Skeletal muscle satellite cell (primary cell): ENCODE measurements around the gene TNFAIP3.
"Not testable (repeated sequence)": the region's sequence is repeated elsewhere in the genome, so short reads cannot be mapped to it uniquely, and the experiment has no call there.

ENCODE experiments used
- H3K27me3 ChIP-seq: 2 replicates; pipeline ENCODE4 v1.7.0; 2013; ENCODE audit warnings: low read length; ENCODE audit not compliant: control insufficient read depth, insufficient read depth
- H3K36me3 ChIP-seq: 2 replicates; pipeline ENCODE4 v1.7.0; 2013; ENCODE audit warnings: mild to moderate bottlenecking, control low read depth, low read length; ENCODE audit not compliant: insufficient read depth
- H3K4me1 ChIP-seq: 2 replicates; pipeline ENCODE4 v1.7.0; 2013; ENCODE audit warnings: low read length; ENCODE audit not compliant: control insufficient read depth, insufficient read depth
- H3K4me2 ChIP-seq: 2 replicates; pipeline ENCODE4 v1.7.0; 2013; ENCODE audit warnings: mild to moderate bottlenecking, low read length
- H3K4me3 ChIP-seq: 2 replicates; pipeline ENCODE4 v1.7.0; 2013; ENCODE audit warnings: low read length
- H3K9ac ChIP-seq: 2 replicates; pipeline ENCODE4 v1.7.0; 2013; ENCODE audit warnings: mild to moderate bottlenecking, low read depth, low read length, moderate library complexity
- H3K9me3 ChIP-seq: replicated peaks from 2 replicates; pipeline ENCODE4 v1.7.0; 2013; ENCODE audit warnings: mild to moderate bottlenecking, control low read depth, low read length

Gene TNFAIP3

GRCh38 chr6:137829641-137830083 lies 37.4 kb upstream of the TNFAIP3 start:
- H3K27me3 ChIP-seq = no peaks in the 10 kb centered on the region
- H3K4me3 ChIP-seq = no peak overlapping the region
- peaks cover 35% of the 10 kb centered on the region for H3K4me1 ChIP-seq
- H3K36me3 ChIP-seq = no peaks in the 10 kb centered on the region
- no peak overlapping the region for H3K9ac ChIP-seq
- H3K9me3 ChIP-seq = no peaks in the 10 kb centered on the region
- H3K4me2 ChIP-seq = no peak overlapping the region

DNA sequence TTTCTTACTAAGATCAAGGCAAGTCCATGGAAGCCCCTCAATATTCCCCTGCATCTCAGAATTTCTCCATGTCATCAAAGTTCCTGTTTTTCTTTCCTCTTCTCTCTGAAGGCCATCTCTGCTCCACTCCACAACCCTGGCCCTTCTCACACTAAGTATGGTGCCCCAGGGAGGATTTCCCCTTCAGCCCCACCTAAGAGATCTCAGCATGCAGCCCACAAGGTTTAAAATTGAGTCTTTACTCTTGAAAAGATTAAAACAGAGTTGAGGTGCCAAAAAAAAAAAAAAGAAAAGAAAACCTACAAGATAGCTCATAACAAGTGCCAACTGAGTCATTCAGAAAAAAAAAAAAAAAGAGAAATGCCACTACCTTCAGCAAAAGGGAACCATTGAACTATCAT lies 36.5 kb upstream of the TNFAIP3 start:
- H3K4me1 ChIP-seq = peaks cover 35% of the 10 kb centered on the region
- H3K27me3 ChIP-seq = no peaks in the 10 kb centered on the region
- no peak overlapping the region for H3K4me2 ChIP-seq
- no peak overlapping the region for H3K4me3 ChIP-seq
- H3K9ac ChIP-seq = no peak overlapping the region
- H3K9me3 ChIP-seq = no peaks in the 10 kb centered on the region
- no peaks in the 10 kb centered on the region for H3K36me3 ChIP-seq

DNA sequence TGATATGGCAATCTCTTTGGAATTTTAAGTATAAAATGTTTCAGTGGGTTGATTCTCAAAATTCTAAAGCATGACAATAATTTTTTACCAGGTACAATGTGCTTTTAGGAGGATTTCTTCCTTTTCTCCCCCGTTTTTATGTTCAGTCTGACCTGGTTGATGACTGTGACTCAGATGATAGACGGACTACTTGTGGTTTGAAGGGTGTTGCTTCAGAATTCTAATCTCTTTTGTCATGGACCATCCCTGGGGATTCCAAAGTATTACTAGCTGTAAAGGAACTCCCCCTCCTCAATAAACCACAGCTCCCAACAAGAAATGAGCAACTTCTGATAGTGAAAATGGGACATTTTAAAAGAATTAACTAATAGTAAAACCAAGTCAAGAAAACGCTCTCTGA lies 34.9 kb upstream of the TNFAIP3 start:
- Histone ChIP-seq H3K36me3 (no peaks in the 10 kb centered on the region), H3K4me1 (peaks cover 35% of the 10 kb centered on the region), H3K4me2 (peak overlapping the region; percentile 44), H3K27me3 (no peaks in the 10 kb centered on the region), H3K9ac (peak overlapping the region; percentile 16), H3K4me3 (no peak overlapping the region), H3K9me3 (no peaks in the 10 kb centered on the region)

GRCh38 chr6:137834508-137834907 lies 32.6 kb upstream of the TNFAIP3 start:
- Histone ChIP-seq H3K4me2 (no peak overlapping the region), H3K36me3 (no peaks in the 10 kb centered on the region), H3K9ac (no peak overlapping the region), H3K9me3 (no peaks in the 10 kb centered on the region), H3K27me3 (no peaks in the 10 kb centered on the region), H3K4me1 (peaks cover 30% of the 10 kb centered on the region), H3K4me3 (no peak overlapping the region)

DNA sequence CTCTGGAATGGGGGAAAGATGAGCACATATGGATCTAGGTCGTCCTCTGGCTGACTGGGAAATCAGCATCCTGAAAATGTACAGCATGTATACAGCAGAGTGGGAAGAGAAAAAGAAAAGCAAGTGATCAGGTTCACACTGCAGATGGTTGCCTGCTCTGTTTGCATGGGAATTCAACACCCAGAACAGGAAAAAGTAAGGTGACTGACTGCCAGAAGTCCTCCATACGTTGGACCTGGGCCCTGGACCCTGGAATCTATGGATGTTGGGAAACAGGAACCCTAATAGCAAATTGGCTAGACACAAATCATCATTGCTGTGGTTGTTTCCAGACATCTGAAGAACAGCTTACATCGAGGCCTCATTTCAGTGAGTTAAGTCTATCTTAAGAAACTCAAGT lies 30.3 kb upstream of the TNFAIP3 start:
- H3K4me3 ChIP-seq = no peak overlapping the region
- no peaks in the 10 kb centered on the region for H3K36me3 ChIP-seq
- H3K9ac ChIP-seq = no peak overlapping the region
- peaks cover 11% of the 10 kb centered on the region for H3K4me1 ChIP-seq
- H3K4me2 ChIP-seq = no peak overlapping the region
- no peaks in the 10 kb centered on the region for H3K9me3 ChIP-seq
- no peaks in the 10 kb centered on the region for H3K27me3 ChIP-seq

DNA sequence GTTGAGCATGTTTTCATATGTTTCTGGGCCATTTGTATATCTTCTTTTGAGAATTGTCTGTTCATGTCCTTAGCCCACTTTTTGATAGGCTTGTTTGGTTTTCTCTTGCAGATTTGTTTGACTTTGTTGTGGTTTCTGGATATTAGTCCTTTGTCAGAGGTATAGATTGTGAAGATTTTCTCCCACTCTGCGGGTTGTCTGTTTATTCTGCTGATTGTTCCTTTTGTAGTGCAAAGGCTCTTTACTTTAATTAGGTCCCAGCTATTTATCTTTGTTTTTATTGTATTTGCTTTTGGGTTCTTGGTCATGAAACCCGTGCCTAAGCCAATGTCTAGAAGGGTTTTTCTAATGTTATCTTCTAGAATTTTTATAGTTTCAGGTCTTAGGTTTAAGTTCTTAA lies 29.0 kb upstream of the TNFAIP3 start:
- not testable (repeated sequence) for H3K9ac ChIP-seq

DNA sequence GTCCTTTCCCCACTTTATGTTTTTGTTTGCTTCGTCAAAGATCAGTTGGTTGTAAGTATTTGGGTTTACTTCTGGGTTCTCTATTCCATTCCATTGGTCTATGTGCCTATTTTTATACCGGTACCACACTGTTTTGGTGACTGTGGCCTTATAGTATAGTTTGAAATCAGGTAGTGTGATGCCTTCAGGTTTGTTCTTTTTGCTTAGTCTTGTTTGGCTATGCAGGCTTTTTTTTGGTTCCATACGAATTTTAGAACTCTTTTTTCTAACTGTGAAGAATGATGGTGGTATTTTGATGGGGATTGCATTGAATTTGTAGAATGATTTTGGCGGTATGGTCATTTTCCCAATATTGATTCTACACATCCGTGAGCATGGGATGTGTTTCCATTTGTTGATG lies 28.5 kb upstream of the TNFAIP3 start:
- H3K27me3 ChIP-seq, H3K9me3 ChIP-seq, H3K4me2 ChIP-seq, H3K9ac ChIP-seq, H3K4me3 ChIP-seq, H3K4me1 ChIP-seq, H3K36me3 ChIP-seq: not testable (repeated sequence)

More for the DNA sequence above, 29.0 kb upstream of the TNFAIP3 start:
- H3K4me3 ChIP-seq, H3K4me1 ChIP-seq, H3K36me3 ChIP-seq, H3K9me3 ChIP-seq, H3K27me3 ChIP-seq, H3K4me2 ChIP-seq: not testable (repeated sequence)

GRCh38 chr6:137839076-137839475 lies 28.0 kb upstream of the TNFAIP3 start:
- Histone ChIP-seq H3K4me2 (no peak overlapping the region), H3K4me3 (no peak overlapping the region), H3K27me3 (no peaks in the 10 kb centered on the region), H3K9me3 (no peaks in the 10 kb centered on the region), H3K36me3 (no peaks in the 10 kb centered on the region), H3K9ac (no peak overlapping the region), H3K4me1 (no peaks in the 10 kb centered on the region)

- Histone ChIP-seq H3K27me3 (no peaks in the 10 kb centered on the region), H3K9me3 (no peaks in the 10 kb centered on the region), H3K9ac (no peak overlapping the region), H3K4me1 (no peaks in the 10 kb centered on the region), H3K36me3 (no peaks in the 10 kb centered on the region), H3K4me2 (no peak overlapping the region), H3K4me3 (no peak overlapping the region)
Measured at GRCh38 chr6:137840252-137840651, 26.8 kb upstream of the TNFAIP3 start.

- no peak overlapping the region for H3K4me3 ChIP-seq
- no peaks in the 10 kb centered on the region for H3K4me1 ChIP-seq
- no peaks in the 10 kb centered on the region for H3K9me3 ChIP-seq
- H3K9ac ChIP-seq = no peak overlapping the region
- H3K4me2 ChIP-seq = no peak overlapping the region
- H3K27me3 ChIP-seq = no peaks in the 10 kb centered on the region
- H3K36me3 ChIP-seq = no peaks in the 10 kb centered on the region
Measured at GRCh38 chr6:137843211-137843610, 23.8 kb upstream of the TNFAIP3 start.

DNA sequence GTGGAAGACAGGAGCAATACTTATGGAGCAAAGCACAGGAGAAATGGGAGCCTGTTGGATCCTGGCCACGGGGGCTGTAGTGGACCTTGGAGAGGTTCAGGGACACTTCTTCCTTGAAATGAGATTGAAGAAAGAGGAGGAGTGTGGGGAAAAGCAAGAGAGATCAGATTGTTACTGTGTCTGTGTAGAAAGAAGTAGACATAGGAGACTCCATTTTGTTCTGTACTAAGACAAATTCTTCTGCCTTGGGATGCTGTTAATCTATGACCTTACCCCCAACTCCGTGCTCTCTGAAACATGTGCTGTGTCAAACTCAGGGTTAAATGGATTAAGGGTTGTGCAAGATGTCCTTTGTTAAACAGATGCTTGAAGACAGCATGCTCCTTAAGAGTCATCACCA lies 22.7 kb upstream of the TNFAIP3 start:
- not testable (repeated sequence) for H3K36me3 ChIP-seq, H3K9ac ChIP-seq, H3K4me3 ChIP-seq, H3K9me3 ChIP-seq, H3K27me3 ChIP-seq, H3K4me1 ChIP-seq, H3K4me2 ChIP-seq

- H3K27me3 ChIP-seq, H3K4me1 ChIP-seq, H3K9me3 ChIP-seq, H3K36me3 ChIP-seq, H3K4me3 ChIP-seq, H3K9ac ChIP-seq, H3K4me2 ChIP-seq: not testable (repeated sequence)
Measured at GRCh38 chr6:137844773-137845172, 22.3 kb upstream of the TNFAIP3 start.
